ENCODE measurements around the gene SNTN. TPM values are rescaled to one million over a fixed set of nuclear protein-coding genes. Genes with fewer than 3 reads are reported as not detected.

Gene SNTN
- total and polyA plus RNA-seq, 2 of the 13 experiments (the other 11 are each of a cell fraction or from before 2014, with no cell fraction given), result not detected

DNA sequence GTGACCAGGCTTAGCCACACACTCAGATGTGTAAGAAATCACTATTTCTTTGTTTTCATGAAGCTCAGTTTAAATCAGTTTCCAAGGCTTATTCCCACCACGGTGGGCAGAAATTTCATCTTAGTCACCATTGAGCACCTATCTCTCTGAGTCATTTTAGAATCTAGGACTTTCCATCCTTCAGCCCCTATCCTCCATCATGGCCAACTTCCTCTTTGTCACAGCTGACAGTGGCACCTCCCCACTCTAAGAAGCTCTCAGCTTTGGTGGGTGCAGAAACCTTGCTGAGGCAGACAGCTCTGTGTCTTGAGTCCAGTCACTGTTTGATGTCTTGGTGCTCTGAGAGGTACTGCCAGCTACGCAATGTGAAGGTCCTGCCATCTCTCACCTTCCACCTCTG lies 32.9 kb downstream of the SNTN start (continued):
- no peak for TF ChIP-seq ZNF570 (CRISPR knock-in tag; IDR thresholded peaks at IDR 0.05; ENCODE audit: borderline replicate concordance)
- no peak for TF ChIP-seq TAF1 (CRISPR knock-in tag; IDR thresholded peaks at IDR 0.05)
- TF ChIP-seq, protein P1, sequence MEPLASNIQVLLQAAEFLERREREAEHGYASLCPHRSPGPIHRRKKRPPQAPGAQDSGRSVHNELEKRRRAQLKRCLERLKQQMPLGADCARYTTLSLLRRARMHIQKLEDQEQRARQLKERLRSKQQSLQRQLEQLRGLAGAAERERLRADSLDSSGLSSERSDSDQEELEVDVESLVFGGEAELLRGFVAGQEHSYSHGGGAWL (CRISPR knock-in tag; IDR thresholded peaks at IDR 0.05), result no peak

DNA sequence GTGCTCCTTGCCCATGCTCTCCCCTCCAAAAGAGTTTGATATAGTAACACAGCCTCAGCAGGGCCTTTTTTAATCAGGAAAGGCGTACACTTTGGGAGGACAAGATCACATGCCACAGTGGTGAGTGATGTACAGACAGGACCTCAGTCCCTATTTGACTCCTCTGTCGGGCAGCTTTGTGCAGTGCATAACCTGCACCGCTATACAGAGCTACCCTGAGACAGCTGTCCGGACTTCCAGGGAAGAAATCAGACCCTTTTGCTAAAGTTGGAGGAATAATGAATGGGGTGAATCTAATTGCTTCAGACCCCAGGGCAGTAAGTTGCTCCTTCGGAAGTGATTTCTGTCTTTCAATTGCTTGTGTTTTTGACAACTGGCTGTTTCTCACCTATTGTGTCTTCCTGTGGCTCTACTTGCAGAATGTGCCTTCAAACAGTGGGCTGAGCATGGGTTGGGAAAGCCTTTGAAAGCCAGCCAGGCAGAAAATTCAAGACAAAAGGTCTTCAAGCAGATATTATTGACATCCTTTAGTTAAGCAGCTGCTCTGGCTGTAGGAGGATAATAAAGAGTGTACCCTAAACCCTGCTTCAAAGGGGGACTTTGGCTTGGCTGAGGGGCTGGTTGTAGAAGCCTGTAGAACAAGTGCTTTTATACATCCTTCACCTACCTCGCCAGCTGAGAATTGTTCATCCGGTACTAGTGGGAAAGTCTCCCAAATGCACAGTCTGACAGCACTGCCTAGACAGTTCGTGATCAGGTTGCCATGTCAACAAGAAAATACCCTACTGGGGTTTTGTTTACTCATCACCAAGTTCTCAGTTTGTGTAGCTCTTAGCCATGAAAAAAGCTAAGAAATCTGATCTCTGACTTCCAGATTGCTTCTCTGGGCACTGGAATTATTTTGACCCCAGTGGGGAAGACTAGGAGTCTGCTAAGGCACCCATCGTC lies 35.1 kb downstream of the SNTN start:
- CTCF ChIA-PET (ENCODE audit: low intra/inter-chr PET ratio, low total read pairs), result no interaction called here
- in situ Hi-C loops (cut with HindIII; ENCODE audit: extremely low pct_ligation_motif_present, low pct_unique_long_range_greater_than_20kb), result no loop called here
- Histone ChIP-seq H4K20me1 (ENCODE audit: insufficient read depth, low read length) (no peaks in the 10 kb centered on the region), H3K4me3 (replicated peaks in 1 of 3; ENCODE audit: insufficient read depth in 1 of 3, low read depth in 2 of 3, low read length in 3 of 3) (no peak overlapping the region), H3K79me2 (ENCODE audit: insufficient read depth, low read length) (no peaks in the 10 kb centered on the region), H3K27ac (ENCODE audit: extremely low read length, insufficient read depth, low read length) (no peak overlapping the region), H3K9ac (ENCODE audit: insufficient read depth, low read depth, low read length) (no peak overlapping the region), H3K9me3 (ENCODE audit: low read length) (no peaks in the 10 kb centered on the region), H3K36me3 (replicated peaks in 1 of 2; ENCODE audit: control insufficient read depth in 1 of 2, insufficient read depth in 2 of 2, low read length in 2 of 2) (no peaks in the 10 kb centered on the region), H3K4me2 (ENCODE audit: low read depth, low read length) (no peak overlapping the region), H2AFZ (ENCODE audit: low read length) (no peak overlapping the region), H3K4me1 (ENCODE audit: insufficient read depth, low read length) (no peaks in the 10 kb centered on the region), H3K27me3 (ENCODE audit: control insufficient read depth in 1 of 2, insufficient read depth in 2 of 2, low read length in 2 of 2) (peaks cover 0 to 15% of the 10 kb centered on the region in 2 experiments; a peak in 2 of 5 replicates)
- FAIRE-seq (no peak), DNase-seq (ENCODE audit: low spot score) (no peak), ATAC-seq (no peak)
- TF ChIP-seq ZNF589 (CRISPR knock-in tag; conservative IDR thresholded peaks at IDR 0.05) (no peak), HOXA7 (CRISPR knock-in tag; IDR thresholded peaks at IDR 0.05) (no peak), TMF1 (CRISPR knock-in tag; IDR thresholded peaks at IDR 0.05; ENCODE audit: low read depth) (no peak), ESRRA (CRISPR knock-in tag; IDR thresholded peaks at IDR 0.05; ENCODE audit: low read depth) (no peak), ISL2 (CRISPR knock-in tag; IDR thresholded peaks at IDR 0.05) (no peak), ZNF678 (CRISPR knock-in tag; IDR thresholded peaks at IDR 0.05) (no peak), ZNF30 (CRISPR knock-in tag; IDR thresholded peaks at IDR 0.05) (no peak), ZNF329 (CRISPR knock-in tag; IDR thresholded peaks at IDR 0.05; ENCODE audit: low read depth) (no peak), SPEN (CRISPR knock-in tag; IDR thresholded peaks at IDR 0.05; ENCODE audit: low read depth) (no peak), ZNF660 (CRISPR knock-in tag; IDR thresholded peaks at IDR 0.05; ENCODE audit: borderline replicate concordance, low read depth) (no peak), ZFP62 (CRISPR knock-in tag; IDR thresholded peaks at IDR 0.05) (no peak)
- TF ChIP-seq, protein P2, sequence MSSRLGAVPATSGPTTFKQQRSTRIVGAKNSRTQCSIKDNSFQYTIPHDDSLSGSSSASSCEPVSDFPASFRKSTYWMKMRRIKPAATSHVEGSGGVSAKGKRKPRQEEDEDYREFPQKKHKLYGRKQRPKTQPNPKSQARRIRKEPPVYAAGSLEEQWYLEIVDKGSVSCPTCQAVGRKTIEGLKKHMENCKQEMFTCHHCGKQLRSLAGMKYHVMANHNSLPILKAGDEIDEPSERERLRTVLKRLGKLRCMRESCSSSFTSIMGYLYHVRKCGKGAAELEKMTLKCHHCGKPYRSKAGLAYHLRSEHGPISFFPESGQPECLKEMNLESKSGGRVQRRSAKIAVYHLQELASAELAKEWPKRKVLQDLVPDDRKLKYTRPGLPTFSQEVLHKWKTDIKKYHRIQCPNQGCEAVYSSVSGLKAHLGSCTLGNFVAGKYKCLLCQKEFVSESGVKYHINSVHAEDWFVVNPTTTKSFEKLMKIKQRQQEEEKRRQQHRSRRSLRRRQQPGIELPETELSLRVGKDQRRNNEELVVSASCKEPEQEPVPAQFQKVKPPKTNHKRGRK (CRISPR knock-in tag; IDR thresholded peaks at IDR 0.05), result no peak
- TF ChIP-seq, protein P3, sequence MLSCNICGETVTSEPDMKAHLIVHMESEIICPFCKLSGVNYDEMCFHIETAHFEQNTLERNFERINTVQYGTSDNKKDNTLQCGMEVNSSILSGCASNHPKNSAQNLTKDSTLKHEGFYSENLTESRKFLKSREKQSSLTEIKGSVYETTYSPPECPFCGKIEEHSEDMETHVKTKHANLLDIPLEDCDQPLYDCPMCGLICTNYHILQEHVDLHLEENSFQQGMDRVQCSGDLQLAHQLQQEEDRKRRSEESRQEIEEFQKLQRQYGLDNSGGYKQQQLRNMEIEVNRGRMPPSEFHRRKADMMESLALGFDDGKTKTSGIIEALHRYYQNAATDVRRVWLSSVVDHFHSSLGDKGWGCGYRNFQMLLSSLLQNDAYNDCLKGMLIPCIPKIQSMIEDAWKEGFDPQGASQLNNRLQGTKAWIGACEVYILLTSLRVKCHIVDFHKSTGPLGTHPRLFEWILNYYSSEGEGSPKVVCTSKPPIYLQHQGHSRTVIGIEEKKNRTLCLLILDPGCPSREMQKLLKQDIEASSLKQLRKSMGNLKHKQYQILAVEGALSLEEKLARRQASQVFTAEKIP (CRISPR knock-in tag; IDR thresholded peaks at IDR 0.05; ENCODE audit: borderline replicate concordance), result no peak
- intact Hi-C loops (cut with micrococcal nuclease; ENCODE audit: unreplicated experiment), result no loop called here
- WGBS (ENCODE audit: low lambda C conversion rate), result 12% methylated on average over 7 of the region's 9 CpGs
- POLR2A ChIA-PET, result no interaction called here
- no TSS peak for BruUV-seq (replicated peaks)

Data from HepG2 (cell line).